DMS79 (cell line): ENCODE measurements around the gene CTNNAL1.

Source experiments
- DNase-seq: peaks from one replicate; lab custom pipeline; 2025; lab: John Stamatoyannopoulos, UW

CTNNAL1 gene

GRCh38 chr9:109026306-109026705, 13.0 kb upstream of the CTNNAL1 start:
- no peak for DNase-seq

GRCh38 chr9:109022873-109023272, 9.6 kb upstream of the CTNNAL1 start:
- DNase-seq, result no peak

GRCh38 chr9:109020581-109021511, 7.5 kb upstream of the CTNNAL1 start:
- DNase-seq, result peak; percentile 17

- no peak for DNase-seq
Observed at GRCh38 chr9:109020113-109020512, 6.8 kb upstream of the CTNNAL1 start.

- DNase-seq, result no peak
Observed at GRCh38 chr9:109019420-109019819, 6.1 kb upstream of the CTNNAL1 start.

- no peak for DNase-seq
Observed at GRCh38 chr9:109017493-109017892, 4.2 kb upstream of the CTNNAL1 start.

GRCh38 chr9:109017061-109017460, 3.8 kb upstream of the CTNNAL1 start:
- no peak for DNase-seq

- DNase-seq, result no peak
Observed at GRCh38 chr9:109016132-109016531, 2.8 kb upstream of the CTNNAL1 start.

GRCh38 chr9:109014608-109015280, 1.4 kb upstream of the CTNNAL1 start:
- DNase-seq, result no peak

- no peak for DNase-seq
Observed at GRCh38 chr9:109013679-109014607, 644 bp upstream of the CTNNAL1 start.

- DNase-seq, result no peak
Observed at GRCh38 chr9:109012009-109012875, 1.1 kb downstream of the CTNNAL1 start.

- no peak for DNase-seq
Observed at GRCh38 chr9:109011231-109011671, 2.0 kb downstream of the CTNNAL1 start.

GRCh38 chr9:109010746-109011145, 2.6 kb downstream of the CTNNAL1 start:
- DNase-seq, result no peak

- no peak for DNase-seq
Observed at GRCh38 chr9:109005678-109006077, 7.6 kb downstream of the CTNNAL1 start.

GRCh38 chr9:109003116-109003515, 10.2 kb downstream of the CTNNAL1 start:
- no peak for DNase-seq

- DNase-seq, result no peak
Observed at GRCh38 chr9:109002141-109002540, 11.2 kb downstream of the CTNNAL1 start.

- no peak for DNase-seq
Observed at GRCh38 chr9:109001275-109001676, 12.0 kb downstream of the CTNNAL1 start.

- DNase-seq, result no peak
Observed at GRCh38 chr9:108997112-108997511, 16.2 kb downstream of the CTNNAL1 start.

- no peak for DNase-seq
Observed at GRCh38 chr9:108996643-108997042, 16.7 kb downstream of the CTNNAL1 start.

- no peak for DNase-seq
Observed at GRCh38 chr9:108994695-108995094, 18.6 kb downstream of the CTNNAL1 start.

GRCh38 chr9:108991479-108991878, 21.8 kb downstream of the CTNNAL1 start:
- no peak for DNase-seq
